CD4-positive, alpha-beta T cell treated with Interleukin-21 for 1 hour (primary cell): Measurements from ENCODE around the gene PTPN21.

Experiments used
- DNase-seq: peaks from one replicate; pipeline ENCODE4 v3.0.0-alpha.2; 2020

Gene PTPN21

DNA sequence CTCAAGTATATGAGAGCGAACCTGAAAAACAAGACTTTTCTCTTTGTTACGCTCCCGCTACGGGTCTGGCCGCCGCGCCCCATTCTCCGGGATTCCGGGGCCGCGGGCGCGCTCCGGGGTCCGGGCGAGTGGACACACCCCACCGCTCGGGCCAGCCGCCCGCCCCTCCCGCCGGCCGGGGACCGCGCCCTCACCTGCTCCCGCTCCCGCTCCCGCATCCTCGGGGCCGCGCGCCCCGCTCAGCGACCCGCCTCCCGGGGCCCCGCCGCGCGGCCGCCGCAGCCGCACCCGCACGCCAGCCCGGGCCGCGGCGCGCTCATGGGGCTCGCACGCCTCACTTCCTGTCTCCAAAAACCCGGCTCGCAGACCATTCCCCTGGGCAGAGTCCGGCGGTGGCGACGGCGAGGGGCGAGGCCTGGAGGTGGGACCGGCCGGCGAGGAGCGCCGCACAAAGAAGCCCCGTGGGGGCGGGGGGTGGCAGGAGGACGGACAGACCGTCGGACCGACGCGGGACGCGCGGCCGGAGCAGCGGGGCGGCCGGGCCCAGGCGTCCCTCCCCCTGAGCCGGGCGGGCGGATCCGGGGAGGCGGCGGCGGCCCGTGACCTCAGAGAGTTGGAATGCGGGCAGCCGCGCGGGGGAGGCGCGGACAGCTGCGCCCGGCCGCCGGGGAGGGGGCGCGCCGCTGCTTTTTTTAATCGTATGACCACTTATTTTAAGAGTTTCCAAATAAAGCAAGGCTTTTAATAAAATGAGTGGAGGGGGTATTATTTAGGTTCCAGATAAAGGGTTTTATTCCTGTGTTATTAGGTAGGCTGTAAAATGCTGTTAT is at the start of gene PTPN21:
TSS of gene PTPN21 (minus strand) at position 551 of the 830 bp plus-strand sequence. CDS start 4,590 bp downstream, outside the sequence.
- DNase-seq: no peak

DNA sequence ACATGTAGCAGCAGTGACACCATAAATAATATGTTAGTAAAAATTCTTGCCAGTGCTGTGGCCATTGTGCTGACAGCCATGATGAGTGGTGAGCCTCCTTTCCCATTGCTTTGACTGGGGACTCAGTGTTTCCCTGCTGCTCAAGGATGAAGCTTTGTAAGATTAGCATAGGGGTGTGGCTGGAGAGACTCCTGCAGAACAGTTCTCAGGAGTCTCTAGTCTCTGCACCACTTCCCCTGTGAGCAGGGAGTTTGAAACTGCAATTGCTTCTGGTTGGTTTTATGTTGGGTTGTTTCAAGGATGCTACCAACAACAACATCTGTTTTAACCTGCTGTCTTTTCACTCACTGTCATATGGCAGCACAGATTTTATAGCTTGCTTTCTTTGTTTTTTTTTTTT is 49.4 kb upstream of the PTPN21 start:
- no peak for DNase-seq

- peak; percentile 5 for DNase-seq
These were observed 45.1 kb upstream of the PTPN21 start for GRCh38 chr14:88599761-88600439.

GRCh38 chr14:88599326-88599725 is 44.5 kb upstream of the PTPN21 start:
- no peak for DNase-seq

- no peak for DNase-seq
These were observed 43.4 kb upstream of the PTPN21 start for GRCh38 chr14:88598097-88598675.

- no peak for DNase-seq
These were observed 42.8 kb upstream of the PTPN21 start for GRCh38 chr14:88597601-88598000.

DNA sequence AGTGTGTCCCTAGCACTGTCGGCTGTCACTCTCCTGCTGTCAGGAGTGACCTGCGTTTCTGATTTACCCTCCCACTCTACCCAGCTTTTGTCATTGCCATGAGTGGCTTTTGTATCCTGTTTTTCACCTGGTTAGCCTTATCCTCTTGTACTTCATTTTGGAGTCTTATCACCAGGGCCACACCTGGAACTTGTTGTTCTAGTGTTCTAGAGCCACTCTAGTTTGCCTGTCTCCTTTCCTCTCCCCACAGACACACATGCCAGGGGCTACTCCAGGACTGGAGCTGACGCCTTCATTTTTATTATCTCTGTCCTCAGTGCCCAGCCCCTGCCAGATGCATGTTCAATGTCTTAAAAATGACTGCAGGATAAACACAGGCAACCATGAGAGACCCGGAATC is 42.2 kb upstream of the PTPN21 start:
- no peak for DNase-seq

DNA sequence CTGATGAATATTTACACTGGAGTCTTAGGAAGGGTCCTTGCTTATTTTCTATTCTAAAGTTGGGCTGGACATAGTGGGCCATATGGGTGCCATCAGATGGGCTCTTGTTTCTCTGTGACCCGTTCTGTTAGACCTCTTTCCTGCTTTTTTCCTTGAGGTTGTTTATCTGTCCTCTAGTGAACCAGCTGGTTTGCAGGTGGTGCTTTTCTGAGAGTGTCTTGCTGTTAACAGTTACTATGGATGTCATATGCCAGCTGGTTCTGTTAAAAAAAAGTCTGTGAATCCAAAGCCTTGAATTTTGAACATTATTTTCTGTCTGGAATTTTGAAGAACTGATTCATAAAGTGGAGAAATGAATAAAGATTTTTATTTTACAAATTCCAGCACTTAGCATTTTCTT is 37.2 kb upstream of the PTPN21 start:
- no peak for DNase-seq

DNA sequence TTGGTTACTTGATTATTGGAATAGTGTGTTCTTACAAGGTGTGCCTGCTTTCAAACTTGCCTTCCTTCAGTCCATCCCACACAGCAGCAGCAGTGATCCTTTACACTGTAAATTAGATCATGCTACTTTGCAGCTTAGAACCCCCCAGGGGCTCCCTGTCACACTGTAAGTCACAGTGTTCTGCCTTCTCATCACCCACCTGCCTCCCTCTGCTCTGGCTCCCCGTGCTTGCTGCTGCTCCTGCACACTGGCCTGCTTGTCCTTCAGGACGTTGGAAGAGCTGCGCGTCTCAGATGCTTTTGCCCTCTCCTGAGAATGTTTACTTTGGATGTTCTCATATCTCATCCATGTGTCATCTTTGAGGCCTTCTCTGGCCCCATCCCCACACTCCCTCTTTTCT is 35.4 kb upstream of the PTPN21 start:
- DNase-seq: no peak

DNA sequence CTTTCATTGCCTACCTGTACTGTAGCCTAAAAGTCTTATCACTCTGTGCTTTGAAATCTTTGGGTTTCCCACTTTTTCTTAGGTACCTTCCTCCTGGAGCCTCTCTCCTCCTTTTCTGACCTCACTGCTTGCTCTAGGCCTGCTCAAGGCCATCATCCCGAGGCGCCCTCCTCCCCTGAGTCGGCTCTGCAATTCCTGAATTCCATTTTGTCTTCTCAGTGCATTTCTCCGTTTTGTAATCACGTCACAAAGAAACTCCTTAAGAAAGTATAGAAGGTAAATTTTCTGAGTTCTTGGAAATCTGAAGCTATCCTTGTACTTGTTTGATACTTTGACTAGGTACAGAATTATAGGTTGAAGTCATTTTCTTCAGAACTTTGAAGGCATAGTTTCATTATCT is 33.3 kb upstream of the PTPN21 start:
- DNase-seq: no peak

DNA sequence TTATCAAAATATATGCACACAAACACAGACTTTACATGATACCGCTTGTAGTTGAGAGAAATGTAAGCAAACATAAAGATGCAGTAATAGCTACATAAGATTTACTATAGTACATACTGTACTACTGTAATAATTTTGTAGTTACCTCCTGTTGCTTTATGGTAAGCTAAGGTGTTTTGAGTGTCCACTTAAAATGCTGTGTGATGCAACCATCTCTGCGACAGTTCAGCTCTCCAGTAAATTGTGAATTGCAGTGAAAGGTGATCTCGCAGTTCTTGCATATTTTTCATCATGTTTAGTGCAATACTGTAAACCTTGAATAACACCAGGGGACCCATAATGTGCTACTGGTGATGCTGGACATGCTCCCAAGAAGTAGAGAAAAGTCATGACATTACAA is 29.6 kb upstream of the PTPN21 start:
- DNase-seq: no peak

GRCh38 chr14:88576222-88576621 is 21.4 kb upstream of the PTPN21 start:
- DNase-seq: no peak

GRCh38 chr14:88572117-88572516 is 17.3 kb upstream of the PTPN21 start:
- DNase-seq: no peak

- no peak for DNase-seq
These were observed 13.4 kb upstream of the PTPN21 start for GRCh38 chr14:88568196-88568595.

DNA sequence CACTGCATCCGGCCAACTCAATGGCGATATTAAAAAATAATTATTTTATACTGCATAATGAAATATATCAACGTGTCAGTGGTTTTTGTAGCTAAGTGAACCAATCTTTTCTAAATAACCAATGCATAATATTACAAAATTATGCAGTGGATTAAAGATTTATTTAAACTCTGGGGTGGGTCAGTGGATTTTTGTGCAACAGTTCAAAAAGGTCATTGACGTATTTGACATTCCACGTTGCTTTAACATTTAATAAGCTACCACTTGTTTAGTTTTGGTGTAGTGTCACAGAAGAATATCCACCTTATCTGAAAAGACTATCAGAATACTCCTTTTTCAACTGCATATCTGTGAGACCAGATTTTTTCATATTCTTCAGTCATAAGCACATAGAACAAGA is 10.6 kb upstream of the PTPN21 start:
- DNase-seq: no peak

DNA sequence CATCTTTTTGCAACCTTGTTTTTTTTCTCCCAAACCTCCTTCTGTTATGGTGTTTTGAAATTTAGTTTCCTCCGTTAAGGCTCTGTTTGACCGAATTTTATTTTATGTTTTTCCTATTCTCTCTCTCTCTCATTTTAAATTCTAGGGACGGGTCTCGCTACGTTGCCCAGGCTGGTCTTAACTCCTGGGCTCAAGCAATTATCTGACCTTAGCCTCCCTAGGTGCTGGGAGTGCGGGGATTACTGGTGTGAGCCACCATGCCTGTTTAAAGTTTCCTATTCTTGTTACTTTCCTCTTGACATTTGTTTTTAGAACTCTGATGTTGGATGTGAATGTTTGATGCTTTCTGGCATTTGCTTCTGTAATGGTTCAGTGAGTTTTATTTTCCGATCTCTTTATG is 9.0 kb upstream of the PTPN21 start:
- DNase-seq: no peak

GRCh38 chr14:88562831-88563686 is 8.3 kb upstream of the PTPN21 start, which contains the start of gene ZC3H14:
Gene ZC3H14 (plus strand): TSS chr14:88563037. CDS start chr14:88563134, 97 bp downstream.
- peak; percentile 90 for DNase-seq

- DNase-seq: no peak
These were observed 7.7 kb upstream of the PTPN21 start for GRCh38 chr14:88562532-88562830.

- DNase-seq: no peak
These were observed 5.0 kb upstream of the PTPN21 start for GRCh38 chr14:88559852-88560251.

- DNase-seq: no peak
These were observed 1.8 kb upstream of the PTPN21 start for GRCh38 chr14:88556581-88556980.

GRCh38 chr14:88553886-88554456 is 836 bp downstream of the PTPN21 start:
- DNase-seq: no peak

DNA sequence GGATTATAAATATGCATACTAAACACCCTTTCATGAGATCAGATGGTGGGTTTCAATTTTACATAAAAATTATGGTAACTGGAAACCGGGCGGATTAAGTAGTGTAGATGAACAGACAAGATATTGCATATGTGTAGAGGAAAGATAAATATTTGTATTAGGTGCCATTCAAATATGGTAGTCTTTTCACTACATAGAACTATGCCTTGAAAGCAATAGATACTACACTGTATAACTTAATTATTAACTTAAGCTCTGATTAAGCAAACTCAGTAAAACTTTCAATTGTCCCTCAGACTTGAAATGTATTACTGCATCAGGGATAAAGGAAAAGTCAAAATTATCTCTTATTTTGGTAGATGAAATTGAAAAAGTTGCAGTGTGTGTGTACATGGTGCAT is 1.9 kb downstream of the PTPN21 start:
- no peak for DNase-seq

DNA sequence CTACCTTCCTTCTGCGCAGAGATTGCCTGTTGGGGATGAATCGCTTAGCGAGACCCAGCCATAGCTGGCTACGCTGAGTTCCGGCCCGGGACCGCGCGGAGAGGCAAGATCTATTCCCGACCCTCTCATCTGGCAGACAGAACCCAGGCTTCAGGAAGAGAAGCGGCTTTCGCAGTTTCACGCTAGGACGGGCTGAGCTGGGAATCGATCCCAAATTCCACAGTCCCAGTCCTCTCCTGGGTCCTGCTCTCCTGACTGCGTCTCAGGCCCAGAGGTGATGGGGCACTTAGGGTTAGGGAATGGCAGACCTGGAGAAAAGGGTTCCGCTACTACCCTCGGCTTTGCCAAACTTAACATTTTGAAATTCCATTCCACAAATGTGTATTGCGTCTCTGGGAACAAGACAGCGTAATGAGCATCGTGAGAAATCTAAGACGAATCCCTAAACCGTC is 2.8 kb downstream of the PTPN21 start:
- no peak for DNase-seq
